ENCODE results near the gene ABHD16A.
A peak's percentile ranks its signal among the peaks of the same experiment; 100 is the strongest.

Gene ABHD16A

DNA sequence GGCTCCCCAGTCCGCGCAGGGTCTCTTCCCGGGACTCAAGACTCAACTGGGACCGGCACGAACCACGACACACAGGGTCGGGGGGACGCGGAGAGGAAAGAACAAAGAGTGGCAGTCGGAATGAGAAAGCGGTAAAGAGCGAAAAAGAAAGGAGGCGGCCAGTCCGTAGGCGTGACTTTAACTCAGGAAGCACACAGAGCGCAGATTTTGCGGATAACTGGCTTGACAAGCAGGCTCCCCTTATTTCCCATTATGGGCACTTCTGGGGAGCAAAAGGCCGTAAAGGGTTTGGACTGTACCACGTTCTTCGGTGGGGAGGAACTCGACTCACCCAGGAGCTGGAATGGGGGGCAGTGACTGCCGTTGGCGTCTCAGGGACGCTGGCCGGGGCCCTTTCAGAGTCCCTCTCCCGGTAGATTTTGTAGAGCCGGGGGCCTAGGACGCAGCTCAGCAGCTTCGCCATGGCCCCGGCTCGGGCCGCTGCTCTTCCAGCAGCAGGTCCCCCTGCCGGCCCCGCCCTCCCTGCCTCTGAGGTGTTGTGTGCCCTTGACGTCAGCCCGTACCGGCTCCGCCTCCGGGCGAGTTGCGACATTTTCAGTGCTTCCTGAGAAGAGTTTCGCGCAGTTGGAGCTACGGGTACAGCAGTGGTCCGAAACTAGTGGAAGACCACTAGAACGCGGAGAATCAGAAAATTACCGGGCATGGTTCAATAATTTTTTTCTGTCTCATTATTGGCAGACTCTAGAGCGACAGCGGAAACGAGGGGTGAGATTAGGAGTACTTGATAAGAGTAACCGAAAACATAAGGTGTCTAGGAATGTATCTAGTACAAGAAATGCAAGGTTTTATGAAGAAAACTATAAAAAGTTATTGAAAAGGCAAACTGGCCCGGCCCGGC lies at the start of gene ABHD16A:
Gene ABHD16A, minus strand, starts transcription at position 506 of the 898 bp plus-strand sequence. Its CDS starts 43 bp downstream, at position 463.
- DNase-seq = peak; percentile 95

DNA sequence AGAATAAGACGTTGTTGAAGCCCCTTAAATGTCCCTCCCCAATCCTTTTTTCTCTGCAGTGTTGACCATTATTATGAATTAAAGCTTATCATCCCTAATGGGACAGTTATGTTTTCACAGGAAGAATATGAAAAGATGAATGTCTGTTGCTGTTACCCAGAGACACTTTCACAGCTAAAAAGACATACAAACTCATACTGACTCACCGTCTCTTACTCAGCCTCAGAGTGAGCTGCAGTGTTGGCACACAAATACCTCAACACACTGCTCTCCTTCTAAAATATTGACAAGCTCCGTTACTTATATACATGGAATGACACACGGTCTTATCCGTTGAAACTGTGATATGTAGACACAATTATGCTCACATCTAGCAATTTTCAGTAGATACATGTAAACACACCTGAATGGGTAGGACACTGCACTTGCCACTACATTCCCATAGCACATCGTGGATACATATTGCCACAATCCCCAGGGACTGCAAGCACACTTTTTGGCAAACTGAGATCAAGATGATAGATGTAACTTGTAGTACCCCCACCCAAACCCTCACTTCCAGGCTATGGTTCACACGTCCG lies 49.7 kb upstream of the ABHD16A start:
- no peak for DNase-seq

DNA sequence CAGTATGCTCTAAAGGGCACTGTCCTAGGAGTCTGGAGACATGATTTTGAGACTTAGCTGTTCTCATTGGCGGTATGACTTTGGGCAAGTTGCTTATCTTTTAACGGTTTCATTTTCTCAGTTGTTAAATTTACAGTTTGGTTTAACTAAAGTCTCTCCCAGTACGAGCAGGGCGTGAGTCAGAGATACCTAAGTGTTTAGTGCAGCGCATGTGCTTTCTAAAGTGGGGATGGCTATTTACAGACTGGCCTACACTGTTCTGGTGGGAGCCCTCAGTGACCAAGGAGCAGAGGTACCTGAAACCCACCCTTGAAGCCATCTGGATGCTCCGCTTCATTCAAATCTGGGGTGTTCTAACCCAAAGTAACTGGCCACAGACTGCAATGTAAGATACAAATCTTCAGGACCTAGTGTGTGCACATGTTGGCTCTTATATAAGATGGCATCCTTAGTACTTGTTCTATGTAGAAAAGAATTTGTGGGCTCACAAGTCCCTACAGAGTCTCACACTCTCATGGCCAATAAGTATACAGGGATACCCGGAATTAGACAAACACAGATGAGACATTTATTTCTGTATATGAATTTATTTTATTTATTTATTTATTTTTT lies 47.4 kb upstream of the ABHD16A start:
- DNase-seq = no peak

DNA sequence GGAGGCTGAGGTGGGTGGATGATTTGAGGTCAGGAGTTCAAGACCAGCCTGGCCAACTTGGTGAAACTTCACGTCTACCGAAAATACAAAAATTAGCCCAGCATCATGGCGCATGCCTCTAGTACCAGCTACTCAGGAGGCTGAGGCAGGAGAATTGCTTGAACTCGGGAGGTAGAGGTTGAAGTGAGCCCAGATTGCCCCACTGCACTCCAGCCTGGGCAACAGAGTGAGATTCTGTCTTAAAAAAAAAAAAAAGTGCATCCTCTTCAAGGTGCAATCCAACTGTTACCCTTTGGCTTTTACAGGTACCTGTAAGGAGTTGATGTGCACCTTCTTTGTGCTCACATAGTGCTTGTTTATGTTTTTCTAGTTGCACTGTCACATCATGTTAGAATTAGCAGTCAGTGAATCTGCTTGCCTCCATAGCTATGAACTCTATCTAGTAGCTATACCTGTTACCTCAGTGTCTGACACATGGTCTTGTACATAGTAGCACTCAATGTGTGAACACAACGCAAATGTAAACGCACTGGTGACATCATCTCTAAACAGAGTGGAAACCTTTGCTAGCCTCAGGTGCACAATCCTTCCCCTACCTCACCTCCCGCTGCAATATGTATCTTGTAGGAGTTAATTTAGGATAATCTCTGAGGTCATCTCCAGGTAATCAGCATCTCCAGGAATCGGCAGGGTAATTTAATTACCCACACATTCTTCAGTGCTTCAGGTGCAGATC lies 46.3 kb upstream of the ABHD16A start:
- DNase-seq = no peak

DNA sequence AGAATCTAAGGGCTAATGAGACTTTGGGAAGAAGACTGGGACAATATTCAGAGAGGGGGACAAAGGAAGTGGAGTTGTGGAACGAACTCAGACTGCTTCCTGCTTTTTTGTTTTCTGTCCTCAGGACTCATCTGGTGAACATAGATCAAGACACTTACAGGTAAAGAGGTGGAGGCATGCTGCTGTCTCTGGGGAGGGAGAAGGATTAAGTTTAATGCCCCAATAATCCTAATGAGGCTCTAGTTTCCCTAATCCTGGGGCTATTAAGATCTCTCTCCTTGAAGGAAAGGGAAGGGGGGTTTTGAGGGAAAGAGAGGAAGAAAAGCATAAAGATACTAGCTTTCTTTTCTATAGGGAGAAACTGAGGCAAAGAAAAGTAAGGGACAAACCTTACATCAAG lies 41.3 kb upstream of the ABHD16A start:
- DNase-seq = no peak

DNA sequence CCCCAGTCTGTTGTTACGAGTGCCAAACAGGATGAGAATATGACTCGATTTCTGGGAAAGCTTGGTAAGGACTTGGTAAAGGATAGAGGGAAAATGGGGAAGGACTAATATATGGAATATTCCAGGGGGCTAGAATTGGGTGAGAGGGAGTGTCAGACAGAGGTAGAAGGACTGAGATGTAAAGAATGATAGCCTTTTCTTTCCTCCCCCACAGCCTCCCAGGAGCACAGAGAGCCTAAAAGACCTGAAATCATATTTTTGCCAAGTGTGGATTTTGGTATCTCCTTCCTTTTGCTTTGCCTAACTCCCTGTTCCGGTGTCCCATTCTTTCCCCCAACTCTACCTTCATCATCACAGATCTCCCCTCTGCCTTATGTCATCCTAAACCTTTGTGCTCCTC lies 39.8 kb upstream of the ABHD16A start:
- no peak for DNase-seq

DNA sequence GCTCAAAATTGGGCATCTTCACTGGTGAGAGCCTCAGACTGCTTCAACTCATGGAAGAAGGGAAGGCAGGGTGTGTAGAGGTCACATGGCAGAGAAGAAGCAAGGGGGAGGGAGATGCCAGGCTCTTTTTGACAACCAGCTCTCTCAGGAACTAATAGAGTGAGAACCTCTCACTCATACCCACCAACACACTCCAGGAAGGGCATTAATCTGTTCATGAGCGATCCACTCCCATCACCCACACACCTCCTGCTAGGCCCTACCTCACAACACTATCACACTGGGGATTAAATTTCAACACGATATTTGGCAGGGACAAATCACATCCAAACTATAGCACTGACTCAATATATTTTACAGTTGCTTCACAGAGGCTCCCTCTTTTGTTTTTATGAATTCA lies 38.7 kb upstream of the ABHD16A start:
- DNase-seq = no peak

DNA sequence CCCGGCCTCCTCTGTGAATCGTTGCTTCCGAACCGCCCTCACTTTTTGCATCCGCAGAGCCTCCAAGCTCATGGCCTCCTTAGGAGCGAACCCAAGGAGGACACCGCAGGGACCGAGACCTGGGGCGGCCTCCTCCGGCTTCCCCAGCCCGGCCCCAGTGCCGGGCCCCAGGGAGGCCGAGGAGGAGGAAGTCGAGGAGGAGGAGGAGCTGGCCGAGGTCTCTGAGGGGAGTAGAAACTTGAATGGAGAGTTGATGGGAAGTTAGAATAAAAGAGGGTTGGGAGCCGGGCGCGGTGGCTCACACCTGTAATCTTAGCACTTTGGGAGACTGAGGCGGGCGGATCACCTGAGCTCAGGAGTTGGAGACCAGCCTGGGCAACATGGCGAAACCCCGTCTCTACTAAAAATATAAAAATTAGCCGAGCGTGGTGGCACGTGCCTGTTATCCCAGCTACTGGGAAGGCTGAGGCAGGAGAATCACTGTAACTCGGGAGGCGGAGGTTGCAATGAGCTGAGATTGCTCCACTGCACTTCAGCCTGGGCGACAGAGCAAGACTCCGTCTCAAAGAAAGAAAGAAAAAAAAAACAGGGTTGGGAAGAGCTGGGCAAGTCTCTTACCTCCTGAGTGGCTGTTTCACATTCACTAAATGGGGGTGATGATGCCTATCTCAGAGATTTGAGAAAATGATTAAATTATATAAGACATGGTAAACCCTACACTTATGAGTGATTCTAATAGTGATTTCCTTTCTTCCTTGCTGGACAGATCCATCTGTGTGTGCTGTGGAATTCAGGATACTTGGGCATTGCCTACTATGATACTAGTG lies 37.5 kb upstream of the ABHD16A start:
- DNase-seq = no peak

DNA sequence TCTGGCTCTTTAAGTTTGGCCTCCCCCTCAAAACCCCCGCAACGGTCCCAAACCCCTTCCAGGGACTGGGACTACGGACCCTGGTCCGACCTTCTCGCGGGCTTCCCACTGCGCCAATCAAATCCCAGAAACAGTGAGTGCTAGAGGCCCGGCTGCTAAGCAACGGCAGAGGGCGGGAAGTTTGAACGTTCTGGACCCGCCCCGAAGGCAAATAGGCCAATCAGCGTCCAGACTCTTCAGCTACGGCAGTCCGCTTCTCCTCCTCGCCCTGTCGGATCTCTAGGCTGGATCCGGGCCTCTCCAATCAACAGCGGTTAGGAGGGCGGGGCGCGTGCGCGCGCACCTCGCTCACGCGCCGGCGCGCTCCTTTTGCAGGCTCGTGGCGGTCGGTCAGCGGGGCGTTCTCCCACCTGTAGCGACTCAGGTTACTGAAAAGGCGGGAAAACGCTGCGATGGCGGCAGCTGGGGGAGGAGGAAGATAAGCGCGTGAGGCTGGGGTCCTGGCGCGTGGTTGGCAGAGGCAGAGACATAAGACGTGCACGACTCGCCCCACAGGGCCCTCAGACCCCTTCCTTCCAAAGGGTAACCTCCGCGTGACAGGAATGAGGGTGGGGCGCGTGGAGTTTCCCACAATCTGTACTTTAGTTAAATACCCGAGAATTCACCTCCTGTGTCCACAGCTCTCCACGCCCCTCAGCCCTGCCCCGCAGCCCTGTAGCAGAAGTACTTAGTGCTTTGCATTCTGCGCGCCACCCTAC lies 36.7 kb upstream of the ABHD16A start, which contains the start of gene MSH5:
Gene MSH5, plus strand, starts transcription at position 367 of the 758 bp plus-strand sequence. CDS start 462 bp downstream, outside the sequence.
- DNase-seq = peak; percentile 94

DNA sequence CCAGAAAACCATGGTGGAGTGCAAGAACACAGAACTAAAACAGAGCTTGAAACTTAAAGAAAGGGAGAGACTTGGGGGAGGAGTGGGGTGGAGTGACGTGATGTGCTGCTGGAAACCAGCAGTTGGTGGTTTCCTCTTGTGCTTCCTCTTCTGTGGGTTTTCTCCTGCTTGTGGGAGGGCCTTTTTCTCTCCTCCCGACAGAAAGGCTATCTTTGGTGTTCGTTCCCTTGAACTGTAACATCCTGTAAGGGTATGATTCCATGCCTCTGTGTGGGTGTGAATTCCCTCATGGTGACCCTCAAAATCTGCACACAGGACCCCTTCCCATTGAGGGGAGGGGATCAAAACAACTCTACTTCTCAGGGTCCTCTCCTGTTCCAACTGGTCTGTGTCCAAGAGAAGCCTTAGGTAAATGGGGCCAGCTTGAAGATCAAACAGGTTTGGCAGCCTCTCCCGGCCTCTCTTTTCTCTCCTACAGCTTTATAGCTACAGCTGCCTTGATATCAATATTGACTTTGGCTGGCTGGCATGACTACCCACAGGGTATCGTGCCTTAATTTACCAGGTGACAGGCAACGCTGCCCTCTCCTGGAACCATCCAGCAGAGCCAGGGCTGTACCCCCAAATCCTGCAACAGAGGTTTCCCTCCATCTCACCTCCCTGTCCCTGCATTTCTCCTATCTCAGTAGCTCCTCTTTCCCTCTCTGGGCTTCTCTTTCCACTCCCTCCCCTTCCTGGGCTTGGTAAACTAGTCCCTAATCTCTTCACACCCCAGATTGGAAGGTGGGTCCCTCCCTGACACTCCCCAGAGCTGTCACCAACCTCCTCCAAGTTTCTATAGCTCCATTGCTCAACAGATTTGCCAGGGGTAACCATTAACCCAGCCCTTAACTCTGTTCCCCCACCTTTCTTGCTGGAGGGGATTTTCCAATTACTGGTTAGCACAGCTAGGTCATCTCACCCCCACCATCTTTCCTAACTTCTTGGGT lies 35.2 kb upstream of the ABHD16A start:
- DNase-seq = no peak

DNA sequence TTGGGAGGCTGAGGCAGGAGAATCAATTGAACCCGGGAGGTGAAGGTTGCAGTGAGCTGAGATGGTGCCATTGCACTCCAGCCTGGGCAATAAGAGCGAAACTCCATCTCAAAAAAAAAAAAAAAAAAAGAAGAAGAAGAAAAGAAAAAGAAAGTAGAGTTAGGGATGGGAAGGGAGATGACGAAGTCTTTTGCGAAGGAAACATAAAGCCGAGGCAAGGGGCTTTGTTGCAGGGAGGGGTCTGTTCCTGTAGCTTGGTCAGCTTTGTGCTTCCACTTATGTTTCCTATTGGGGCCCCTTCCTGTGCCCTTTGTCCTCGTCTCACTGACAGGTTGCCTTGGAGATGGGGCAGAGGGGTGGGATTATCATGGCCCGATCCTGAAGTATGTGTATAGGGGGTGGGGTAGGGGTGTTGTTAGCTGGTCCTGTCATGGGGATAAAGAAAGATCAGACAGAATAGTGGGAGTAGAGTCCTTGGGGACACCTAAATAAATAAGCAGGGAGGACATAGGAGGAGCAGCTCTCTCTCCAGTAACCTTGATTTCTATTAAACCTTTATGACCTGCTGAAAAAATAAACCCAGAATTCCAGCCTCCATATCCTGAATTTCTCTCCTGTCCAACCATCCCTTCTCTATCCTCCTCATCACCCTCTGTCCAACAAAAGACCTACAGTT lies 34.3 kb upstream of the ABHD16A start:
- no peak for DNase-seq

DNA sequence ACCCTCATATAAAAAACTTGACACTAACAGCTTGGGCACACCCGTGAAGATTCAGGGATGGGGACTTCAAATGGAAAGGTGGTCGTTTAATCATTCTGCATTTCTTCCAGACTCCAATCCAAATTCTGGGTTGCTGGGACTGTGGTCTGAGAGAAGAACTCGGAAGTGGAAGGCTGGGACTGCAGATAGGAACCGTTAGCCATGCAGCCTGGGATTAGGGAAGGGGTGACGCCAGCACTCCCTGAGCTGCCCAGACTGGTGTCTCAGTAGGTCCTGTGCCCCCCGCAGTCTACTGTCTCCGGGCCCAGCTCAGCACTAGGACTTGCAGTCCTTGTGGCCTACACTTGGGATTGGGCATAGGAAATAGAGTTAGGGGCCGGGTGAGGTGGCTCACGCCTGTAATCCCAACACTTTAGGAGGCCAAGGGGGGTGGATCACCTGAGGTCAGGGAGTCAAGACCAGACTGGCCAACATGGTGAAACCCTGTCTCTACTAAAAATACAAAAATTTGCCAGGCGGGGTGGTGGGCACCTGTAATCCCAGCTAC lies 33.7 kb upstream of the ABHD16A start:
- DNase-seq = no peak

DNA sequence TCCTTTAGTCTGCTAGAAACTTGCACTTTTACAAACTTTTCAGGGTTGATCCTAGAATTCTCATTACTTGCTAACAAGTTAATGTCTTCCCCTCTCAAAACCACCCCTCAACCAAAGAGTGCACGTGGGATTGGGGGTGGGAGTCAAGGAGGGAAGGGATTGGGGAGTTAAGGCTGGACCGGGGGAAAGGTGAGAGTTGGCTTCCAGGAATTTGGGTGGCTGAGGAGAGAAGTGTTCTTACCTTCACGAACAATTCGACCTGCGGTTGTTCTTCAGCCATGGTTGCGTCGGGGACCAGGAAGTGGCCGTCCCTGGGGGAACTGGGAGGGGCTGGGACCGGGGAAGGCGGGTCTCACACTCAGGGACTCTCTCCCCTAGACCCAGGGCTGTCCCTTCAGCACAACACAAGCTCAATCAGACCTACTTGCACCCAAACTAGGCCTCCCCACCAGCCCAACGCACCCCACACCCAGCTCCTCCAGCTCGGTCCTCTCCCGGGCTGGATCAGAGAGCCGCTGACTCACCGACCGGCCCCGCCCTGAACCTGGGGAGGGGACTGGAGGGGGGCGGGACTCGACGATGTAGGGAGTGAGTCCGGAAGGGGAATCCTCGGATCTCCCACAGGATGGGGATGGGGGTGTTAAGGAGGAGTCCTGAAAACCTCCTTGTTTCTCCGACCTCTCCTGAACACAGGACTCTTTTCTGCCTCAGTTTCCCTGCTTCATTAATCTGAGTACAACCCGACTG lies 33.1 kb upstream of the ABHD16A start, which contains the start of gene CLIC1:
Gene CLIC1, minus strand, starts transcription at position 510 of the 747 bp plus-strand sequence. Its CDS starts 230 bp downstream, at position 280.
- DNase-seq = peak; percentile 81

DNA sequence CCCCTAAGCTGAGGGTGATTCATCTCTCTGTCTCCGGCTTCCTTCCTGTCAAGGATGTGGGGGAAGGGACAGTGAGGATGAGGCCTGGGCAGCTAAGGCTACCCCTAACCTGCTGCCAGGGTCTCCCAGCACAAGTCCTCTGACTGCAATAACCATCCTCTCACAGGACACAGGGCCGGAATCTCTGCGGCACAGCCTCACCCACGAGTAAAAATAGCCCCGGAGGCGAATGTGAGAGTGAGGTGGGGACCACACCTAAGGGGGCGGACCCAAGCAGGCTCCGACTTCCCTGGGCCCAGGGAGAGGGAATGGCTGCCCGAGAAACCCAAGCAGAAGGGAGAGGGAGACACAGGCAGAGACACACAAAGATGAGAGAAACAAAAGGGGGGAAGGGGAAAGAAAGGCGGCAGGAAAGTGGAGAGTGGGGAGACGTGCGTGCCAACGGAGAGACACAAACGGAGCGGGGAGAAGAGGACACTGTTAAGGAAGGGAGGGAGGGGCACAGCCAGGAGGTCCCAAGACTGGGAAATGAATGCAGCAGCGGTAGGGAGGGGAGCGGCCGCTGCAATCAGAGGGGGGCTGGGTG lies 31.8 kb upstream of the ABHD16A start:
- DNase-seq = peak; percentile 53

DNA sequence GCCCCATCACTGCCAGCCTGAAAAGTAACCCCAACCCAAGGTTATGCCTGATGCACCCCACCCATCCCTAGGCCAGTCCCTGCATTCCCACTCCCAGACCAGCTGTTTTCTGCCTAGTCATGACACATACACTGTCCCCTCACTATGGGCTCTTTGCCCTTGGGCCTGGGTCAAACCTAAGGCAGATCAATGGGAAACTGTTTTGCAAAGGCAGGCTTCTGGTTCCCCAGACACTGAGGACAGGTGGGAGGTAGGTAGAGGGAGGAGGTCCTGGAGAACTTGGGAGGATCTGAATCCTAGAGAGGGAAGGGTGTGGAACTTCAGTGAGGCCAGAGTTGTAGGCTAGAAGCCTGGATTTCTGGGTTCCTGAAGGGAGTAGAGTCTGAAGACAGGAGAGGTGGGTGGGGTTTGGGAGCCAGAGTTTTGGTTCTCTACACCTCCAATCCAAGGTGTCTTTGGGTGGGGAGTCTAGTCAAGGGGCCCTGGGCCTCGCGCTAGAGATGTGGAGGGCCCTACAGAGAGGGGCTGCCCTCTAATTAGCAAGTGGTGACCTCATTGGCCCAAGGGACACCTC lies 31.2 kb upstream of the ABHD16A start:
- no peak for DNase-seq

DNA sequence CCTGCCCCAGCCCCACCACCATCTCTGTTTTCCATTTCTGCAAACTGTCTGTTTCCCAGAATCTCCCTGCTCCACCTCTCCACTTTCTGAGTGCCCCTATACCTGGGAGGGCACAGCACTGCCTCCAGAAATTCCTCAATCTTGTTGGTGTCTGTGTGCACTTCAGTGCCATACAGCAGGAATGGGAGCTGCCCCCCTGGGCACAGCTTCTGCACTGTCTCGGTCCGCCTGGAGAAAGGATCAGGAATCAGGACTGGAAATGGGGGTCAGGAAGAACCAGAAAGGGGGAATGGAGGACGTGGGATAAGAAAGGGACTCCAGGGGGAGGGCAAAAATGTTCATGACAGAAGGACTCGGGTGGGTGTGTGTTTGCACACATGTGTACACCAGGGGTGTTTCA lies 30.6 kb upstream of the ABHD16A start:
- DNase-seq = no peak

DNA sequence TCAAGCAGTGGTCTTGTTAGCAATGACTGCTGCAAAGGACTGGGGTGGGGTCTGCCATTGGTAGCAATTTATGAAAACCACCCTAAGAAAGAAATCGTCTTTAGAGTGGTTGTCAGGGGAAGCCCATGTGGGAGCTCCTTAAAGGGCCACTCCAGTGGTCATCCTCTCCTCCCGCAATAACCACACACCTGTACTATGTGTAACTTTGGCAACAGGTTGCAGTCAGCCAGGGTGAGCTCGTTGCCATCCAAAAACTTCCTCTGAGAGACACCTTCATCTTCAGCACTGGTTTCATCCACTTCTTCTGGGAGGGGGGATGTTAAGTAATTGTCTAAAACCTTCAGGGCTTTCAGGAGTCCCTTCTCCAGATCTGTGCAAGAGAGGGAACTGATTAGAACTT lies 28.9 kb upstream of the ABHD16A start:
- no peak for DNase-seq
